Large intestine (tissue), 3 donors: Measurements from ENCODE around the gene CNPY1. TPM values are rescaled to one million over a fixed set of nuclear protein-coding genes. Genes with fewer than 3 reads are reported as not detected.

Source experiments
- DNase-seq, 2 donors: peaks; one replicate each; pipeline versions ENCODE4 v3.0.0 to v3.0.0-alpha.2; 2013
- H3K27ac ChIP-seq: one replicate; pipeline ENCODE4 v1.5.1; 2013; ENCODE audit warnings: low read length
- H3K27me3 ChIP-seq: 2 replicates; pipeline ENCODE4 v1.6.1; 2013; ENCODE audit warnings: low read length; ENCODE audit not compliant: control insufficient read depth, insufficient read depth
- H3K36me3 ChIP-seq: 2 replicates; pipeline ENCODE4 v1.6.1; 2013; ENCODE audit warnings: low read length; ENCODE audit not compliant: control insufficient read depth, insufficient read depth
- H3K4me1 ChIP-seq: one replicate; pipeline ENCODE4 v1.6.1; 2013; ENCODE audit warnings: low read length; ENCODE audit not compliant: control insufficient read depth, insufficient read depth
- H3K4me3 ChIP-seq: one replicate; pipeline ENCODE4 v1.5.1; 2013; ENCODE audit warnings: low read length
- H3K9me3 ChIP-seq: one replicate; pipeline ENCODE4 v1.6.1; 2013; ENCODE audit warnings: mild to moderate bottlenecking, low read depth, low read length, moderate library complexity; ENCODE audit not compliant: control insufficient read depth
- WGBS: methylation state at CpG from one replicate; pipeline ENCODE4 v1.1.5; 2013; ENCODE audit warnings: low lambda C conversion rate; ENCODE audit not compliant: insufficient coverage; 5-methylcytosine and 5-hydroxymethylcytosine counted together
- polyA plus RNA-seq: library from polyadenylated mRNA; unstranded; fragments of 120-200 nt; gene quantifications from one replicate; pipeline ENCODE4 v1.2.1, GENCODE V29; 2013

The CNPY1 gene
- polyA plus RNA-seq, 1 donor = not detected

DNA sequence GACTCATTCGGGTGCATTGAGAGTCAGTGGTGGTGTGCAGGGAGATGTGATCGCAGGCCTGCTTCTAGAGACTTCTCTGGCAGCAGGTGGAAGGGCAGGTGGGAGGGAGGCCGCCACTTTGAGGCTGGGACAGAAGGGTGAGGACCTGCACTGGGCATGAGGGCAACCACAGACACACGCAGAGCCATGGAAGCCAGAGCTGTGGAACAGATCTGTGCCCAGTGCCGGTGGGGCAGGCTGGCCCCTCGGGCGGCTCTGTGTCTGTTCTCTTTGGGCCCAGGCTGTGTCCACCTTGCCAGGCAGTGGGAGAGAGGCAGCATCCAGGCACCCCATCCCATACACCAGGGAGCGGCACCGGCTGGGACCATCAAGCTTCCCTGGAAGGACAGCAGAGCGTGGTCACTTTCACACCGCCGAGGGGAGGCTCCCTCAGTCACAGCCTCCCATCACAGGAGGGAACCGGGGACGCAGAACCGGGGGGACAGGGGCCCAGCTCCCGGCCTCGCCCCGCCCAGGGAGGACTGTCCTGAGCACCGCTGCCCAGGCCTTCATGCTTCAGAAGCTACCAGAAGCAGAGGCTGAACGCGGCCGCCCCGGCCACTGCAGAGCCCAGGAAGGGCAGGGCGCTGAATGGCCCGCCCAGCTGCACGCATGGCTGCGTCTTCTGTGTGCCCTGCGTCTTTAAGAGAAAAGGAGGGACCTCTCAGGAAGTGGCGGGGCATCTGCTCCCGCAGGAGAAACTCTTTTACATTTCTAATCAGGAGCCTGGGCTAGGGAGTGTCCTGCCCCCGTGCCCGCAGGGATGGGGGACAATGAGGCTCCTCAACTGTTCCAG, 56.3 kb downstream of the CNPY1 start:
- H3K27me3 ChIP-seq = peaks cover 76% of the 10 kb centered on the region
- DNase-seq = no peak

DNA sequence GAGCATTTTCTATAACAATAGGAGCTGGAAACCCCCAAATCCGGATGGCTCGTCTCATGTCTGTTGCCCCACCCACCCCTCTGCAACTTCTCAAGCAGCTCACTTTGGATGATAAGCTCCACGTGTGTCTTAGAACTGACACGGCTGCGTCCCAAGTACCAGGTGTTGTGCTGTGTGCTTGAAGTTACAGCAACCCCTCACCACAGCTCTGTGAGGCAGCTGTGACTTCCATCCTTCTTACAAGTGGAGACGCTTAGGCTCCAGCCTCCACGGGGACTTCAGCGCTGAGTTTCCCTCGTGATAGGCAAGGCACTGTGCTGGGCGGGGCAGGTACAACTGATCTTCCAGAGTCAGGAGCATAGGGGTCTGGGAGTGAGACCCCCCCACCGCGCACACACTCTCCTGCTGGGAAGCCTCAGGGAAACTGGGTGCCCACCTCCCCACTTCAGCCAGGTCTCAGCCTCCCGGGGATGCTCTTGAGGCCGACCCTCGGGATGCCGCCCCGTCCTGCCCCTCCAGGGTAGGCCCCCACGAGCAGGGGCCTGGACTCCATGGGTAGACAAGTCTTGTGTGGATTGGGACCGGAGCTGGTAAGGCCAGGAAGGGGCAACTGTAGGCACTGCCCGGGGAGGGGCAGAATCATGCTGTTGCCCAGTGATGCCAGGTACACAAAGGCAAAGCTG, 57.1 kb downstream of the CNPY1 start:
- WGBS = no CpG with 5 or more reads among the region's 20 CpGs

More for the DNA sequence above, 56.3 kb downstream of the CNPY1 start:
- peak overlapping the region; percentile 23 for H3K4me3 ChIP-seq
- H3K9me3 ChIP-seq = peaks cover 7% of the 10 kb centered on the region
- WGBS = no CpG with 5 or more reads among the region's 32 CpGs
- H3K4me1 ChIP-seq = peaks cover 2% of the 10 kb centered on the region
- H3K36me3 ChIP-seq = no peaks in the 10 kb centered on the region
- H3K27ac ChIP-seq = no peak overlapping the region

DNA sequence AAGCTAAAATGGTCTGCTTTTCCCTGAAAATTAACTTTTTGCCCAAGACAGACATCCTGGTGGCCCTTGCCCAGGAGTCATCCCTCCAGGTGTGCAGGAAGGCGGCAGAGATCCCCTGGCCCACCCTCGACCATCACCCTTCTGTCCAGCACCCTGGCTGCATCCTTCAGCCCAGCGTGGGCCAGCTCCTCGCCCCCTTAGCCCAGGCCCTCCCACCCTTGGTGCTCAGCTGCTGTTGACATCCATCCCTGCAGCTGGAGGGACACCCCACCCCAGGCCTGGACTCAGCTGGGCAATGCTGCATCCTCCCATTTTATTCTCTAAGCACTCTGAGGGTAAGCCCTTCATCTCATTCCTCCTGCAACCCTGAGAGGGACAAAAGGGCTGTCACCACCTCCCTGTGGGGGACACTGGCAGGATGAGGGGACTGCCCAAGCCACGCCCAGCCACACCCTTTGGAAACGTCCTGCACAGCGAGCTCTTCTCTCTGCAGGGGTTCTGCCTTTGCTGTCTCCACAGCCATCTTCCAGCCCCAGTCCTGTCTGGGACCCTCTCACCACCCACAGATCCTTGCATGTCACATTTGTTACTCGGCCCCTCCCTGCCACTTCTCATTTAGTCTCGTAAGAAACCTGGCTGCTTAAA, 57.8 kb downstream of the CNPY1 start:
- H3K9me3 ChIP-seq = peaks cover 7% of the 10 kb centered on the region
- no peak overlapping the region for H3K4me3 ChIP-seq
- H3K4me1 ChIP-seq = peaks cover 2% of the 10 kb centered on the region
- no peaks in the 10 kb centered on the region for H3K36me3 ChIP-seq
- peaks cover 79% of the 10 kb centered on the region for H3K27me3 ChIP-seq
- no peak for DNase-seq
- WGBS = no CpG with 5 or more reads among the region's 9 CpGs
- no peak overlapping the region for H3K27ac ChIP-seq

More for the DNA sequence above, 57.1 kb downstream of the CNPY1 start:
- no peak for DNase-seq
- peaks cover 7% of the 10 kb centered on the region for H3K9me3 ChIP-seq
- H3K36me3 ChIP-seq = no peaks in the 10 kb centered on the region
- no peak overlapping the region for H3K27ac ChIP-seq
- no peak overlapping the region for H3K4me3 ChIP-seq
- H3K27me3 ChIP-seq = peaks cover 79% of the 10 kb centered on the region
- peaks cover 2% of the 10 kb centered on the region for H3K4me1 ChIP-seq

DNA sequence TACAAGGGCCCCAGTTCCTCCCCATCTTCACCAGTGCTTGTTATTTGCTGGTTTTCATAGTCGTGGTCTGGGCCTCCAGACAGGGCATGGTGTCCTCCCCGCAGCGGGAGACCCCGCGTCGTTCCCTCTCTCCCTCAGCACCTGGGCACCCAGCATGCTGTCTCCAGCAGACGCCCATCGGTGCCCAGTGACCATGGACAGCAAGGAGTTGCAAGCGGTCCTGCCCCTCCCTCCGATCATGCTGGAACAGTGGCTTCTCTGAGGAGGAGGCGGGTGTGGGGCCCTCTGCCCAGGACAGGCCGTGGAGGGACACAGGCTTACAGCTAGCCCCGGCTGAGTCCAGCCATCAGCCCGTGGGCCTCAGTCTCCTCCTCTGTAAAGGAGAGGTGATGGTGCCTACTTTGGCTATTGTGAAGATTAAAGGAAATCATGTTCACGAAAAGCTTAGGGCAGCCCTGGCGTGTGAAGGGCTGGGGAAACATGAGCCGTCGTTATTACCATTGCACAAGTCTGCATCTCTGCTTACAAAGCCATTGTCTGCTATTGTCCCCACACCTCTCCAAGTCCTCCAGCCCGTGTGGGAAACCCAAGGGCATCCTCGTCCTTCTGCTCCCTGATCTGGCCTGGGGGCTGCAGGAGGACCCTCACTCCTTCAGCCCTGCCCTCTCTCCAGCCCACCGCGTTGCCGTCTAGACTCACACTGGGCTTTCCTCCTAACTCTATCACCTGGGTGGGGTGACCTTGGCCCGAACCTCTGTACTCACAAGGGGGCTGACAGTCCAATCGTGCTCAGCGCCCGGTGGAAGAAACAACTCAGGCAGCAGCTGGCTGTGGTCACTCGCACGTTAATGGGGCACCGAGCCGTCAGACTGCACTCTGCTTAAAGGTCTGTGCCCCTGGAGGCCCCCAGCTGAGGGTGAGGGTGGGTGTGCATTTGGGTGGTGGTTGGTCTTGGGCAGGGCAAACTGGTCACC, 58.6 kb downstream of the CNPY1 start:
- Histone ChIP-seq H3K36me3 (no peaks in the 10 kb centered on the region), H3K4me1 (peaks cover 2% of the 10 kb centered on the region), H3K9me3 (peaks cover 7% of the 10 kb centered on the region), H3K4me3 (no peak overlapping the region), H3K27ac (no peak overlapping the region), H3K27me3 (peaks cover 79% of the 10 kb centered on the region)
- WGBS = no CpG with 5 or more reads among the region's 31 CpGs
- no peak for DNase-seq

DNA sequence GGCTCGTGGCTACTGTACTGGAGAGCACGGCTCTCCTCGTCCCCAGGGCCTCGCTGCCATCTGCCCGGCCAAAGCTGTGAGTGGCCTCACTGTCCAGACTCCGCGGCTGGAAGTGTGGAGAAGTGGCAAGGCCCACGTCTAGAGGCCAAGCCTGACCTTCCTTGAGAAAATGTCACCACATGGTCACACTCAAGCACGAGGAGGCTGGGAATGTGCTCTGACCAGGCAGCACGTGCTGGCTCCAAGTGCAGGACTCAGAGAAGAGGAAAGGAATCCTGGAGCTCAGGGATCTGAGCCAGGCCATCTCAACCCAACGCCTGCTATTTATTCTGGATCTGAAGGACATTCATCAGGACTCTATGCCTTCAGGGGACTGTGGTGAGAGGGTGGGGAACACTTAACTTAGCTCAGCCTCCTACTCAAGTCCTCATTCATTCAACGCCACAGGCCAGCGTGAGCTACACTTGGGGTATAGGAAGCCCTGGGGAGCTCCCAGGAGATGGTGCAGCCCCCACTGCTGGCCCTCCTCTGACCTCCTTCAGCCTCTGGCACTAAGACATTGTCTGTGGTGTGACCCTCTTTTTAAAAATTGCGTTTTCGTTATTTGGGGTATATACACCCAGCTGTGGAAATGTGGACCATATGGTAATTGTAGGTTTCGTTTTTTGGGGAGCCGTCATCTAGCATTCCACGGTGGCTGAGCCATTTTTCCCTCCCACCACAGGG, 59.4 kb downstream of the CNPY1 start:
- peaks cover 81% of the 10 kb centered on the region for H3K27me3 ChIP-seq
- no peak overlapping the region for H3K4me3 ChIP-seq
- H3K9me3 ChIP-seq = peaks cover 7% of the 10 kb centered on the region
- DNase-seq = no peak
- no peak overlapping the region for H3K27ac ChIP-seq
- H3K4me1 ChIP-seq = peaks cover 2% of the 10 kb centered on the region
- H3K36me3 ChIP-seq = no peaks in the 10 kb centered on the region
- 98% methylated on average over 5 of the region's 18 CpGs for WGBS

DNA sequence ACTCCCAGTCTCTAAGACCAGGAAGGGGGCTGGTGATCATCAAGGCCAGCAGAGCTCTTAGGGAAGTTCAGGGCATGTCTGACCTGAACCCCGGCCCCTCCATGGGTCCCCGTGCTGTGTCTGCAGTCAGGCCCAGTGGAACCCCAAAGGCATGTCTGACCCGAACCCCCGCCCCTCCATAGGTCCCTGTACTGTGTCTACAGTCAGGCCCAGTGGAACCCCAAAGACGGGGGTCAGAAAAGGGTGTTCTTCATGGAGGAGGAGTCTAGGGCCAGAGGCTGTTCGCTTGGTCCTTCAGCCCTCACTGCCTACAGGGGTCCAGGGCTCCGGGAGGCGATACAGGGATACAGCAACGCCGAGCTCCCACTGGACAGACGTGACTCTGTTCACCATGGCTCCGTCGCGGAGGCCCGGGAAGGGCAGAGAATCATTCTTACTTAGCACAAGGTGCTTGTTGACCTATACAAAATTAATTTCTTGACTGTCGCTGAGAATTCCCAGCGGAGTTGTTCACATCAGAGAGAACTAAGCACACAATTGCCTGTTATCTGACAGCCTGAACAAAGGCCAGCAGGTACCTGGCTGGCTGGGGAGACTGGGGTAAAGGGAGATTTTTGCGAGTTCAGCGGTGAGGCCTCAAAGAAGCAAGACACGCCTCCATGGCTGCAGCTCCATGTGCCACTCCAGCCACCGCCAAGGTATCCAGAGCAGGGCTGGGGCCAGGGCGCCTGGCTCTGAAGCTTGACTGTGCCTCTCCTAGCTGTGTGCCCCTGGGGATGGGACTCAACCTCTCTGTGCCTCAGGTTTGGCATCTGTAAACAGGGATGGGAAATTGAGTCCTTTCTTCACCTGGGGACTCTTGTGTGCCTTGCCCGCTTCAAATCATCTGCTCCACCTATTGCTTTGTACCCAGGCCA, 61.6 kb downstream of the CNPY1 start:
- H3K27ac ChIP-seq = no peak overlapping the region

DNA sequence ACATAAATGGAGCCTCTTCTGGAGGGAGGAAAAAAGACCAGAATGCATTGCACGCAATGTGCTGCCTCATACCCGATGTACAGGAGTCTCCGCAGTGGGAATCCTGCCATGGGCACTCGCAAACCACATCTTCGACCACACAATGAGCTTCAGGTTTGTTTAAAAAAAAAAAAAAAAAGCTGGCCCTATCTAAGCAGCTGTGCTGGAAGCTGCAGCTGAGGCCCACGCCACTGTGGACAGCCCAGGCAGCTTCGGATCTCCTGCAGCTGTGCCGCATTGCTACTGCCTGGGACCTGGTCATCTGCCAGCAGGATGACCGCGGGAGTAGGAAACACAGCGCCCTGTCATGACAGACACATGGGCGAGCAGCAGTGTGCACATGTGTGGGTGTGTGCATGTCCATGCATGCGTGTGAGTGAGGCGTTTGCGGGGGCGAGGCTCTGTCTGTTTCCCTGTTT, 62.5 kb downstream of the CNPY1 start:
- H3K36me3 ChIP-seq = no peaks in the 10 kb centered on the region
- H3K9me3 ChIP-seq = no peaks in the 10 kb centered on the region
- peaks cover 62% of the 10 kb centered on the region for H3K27me3 ChIP-seq
- no peak overlapping the region for H3K4me3 ChIP-seq
- no peaks in the 10 kb centered on the region for H3K4me1 ChIP-seq
- H3K27ac ChIP-seq = no peak overlapping the region
- WGBS = 94% methylated on average over 3 of the region's 16 CpGs
- peak in 1 of 2 donors; percentile 32 for DNase-seq

More for the DNA sequence above, 61.6 kb downstream of the CNPY1 start:
- WGBS = no CpG with 5 or more reads among the region's 23 CpGs
- Histone ChIP-seq H3K9me3 (no peaks in the 10 kb centered on the region), H3K27me3 (peaks cover 69% of the 10 kb centered on the region), H3K4me1 (no peaks in the 10 kb centered on the region), H3K36me3 (no peaks in the 10 kb centered on the region), H3K4me3 (no peak overlapping the region)
- DNase-seq = no peak

DNA sequence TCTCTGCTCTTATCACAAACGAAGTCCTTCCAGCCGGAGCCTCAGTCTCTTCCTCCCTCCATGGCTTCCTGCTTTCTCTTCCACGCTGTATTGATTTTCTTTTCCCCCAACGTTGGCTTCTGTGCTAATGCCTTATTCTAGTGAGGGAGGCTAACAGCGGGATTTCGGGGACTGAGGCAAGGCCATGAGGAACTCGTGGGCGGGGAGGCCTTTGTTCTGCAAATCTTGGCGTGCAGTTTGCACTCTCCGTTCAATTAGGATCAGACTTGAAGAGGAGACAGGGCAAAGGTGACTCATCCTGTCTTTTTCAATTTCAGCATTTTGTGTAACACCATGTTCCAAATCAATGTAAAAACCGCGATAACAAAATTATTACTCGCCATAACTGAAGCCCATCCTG, 63.1 kb downstream of the CNPY1 start:
- Histone ChIP-seq H3K27me3 (peaks cover 56% of the 10 kb centered on the region), H3K36me3 (no peaks in the 10 kb centered on the region), H3K9me3 (no peaks in the 10 kb centered on the region), H3K4me1 (no peaks in the 10 kb centered on the region), H3K4me3 (no peak overlapping the region), H3K27ac (no peak overlapping the region)
- DNase-seq = no peak
- 60% methylated on average over 6 of the region's 13 CpGs for WGBS
